K562 (cell line): ENCODE results near the gene SLC4A9. TPM values are rescaled to one million over a fixed set of nuclear protein-coding genes. Genes with fewer than 3 reads are reported as not detected.

Source experiments
- ATAC-seq: fragments of 200-7000 bp; cut with Tn5 transposase; 3 replicates; pipeline ENCODE4 v1.9.1; 2020; ENCODE audit warnings: moderate library complexity
- BruUV-seq: library from RNA; stranded (reverse); fragments of 400-500 nt; replicated peaks from 2 replicates; lab custom pipeline; 2021; lab: Mats Ljungman, UMichigan
- CTCF ChIA-PET: fragments of 300-600 bp; formaldehyde crosslinking; extraction: SDS; loops from one replicate; lab custom pipeline; 2021; ENCODE audit warnings: low intra/inter-chr PET ratio; lab: Yijun Ruan, JAX
- POLR2A ChIA-PET: fragments of 300-600, 350-650 bp; sonication (Branson Sonifier 250); formaldehyde crosslinking; extraction: SDS; loops from one replicate; lab custom pipeline; 2021; ENCODE audit warnings: antibody characterized with exemption, inconsistent platforms; lab: Yijun Ruan, JAX
- DNase-seq, 4 experiments: peaks; one replicate each; pipeline versions ENCODE4 v3.0.0 to v3.0.0-alpha.2; 2011 to 2018; ENCODE audit warnings: low spot score in 3 of 4, mixed read lengths in 3 of 4; ENCODE audit errors: extremely low read depth in 1 of 4
- FAIRE-seq: peaks from 2 replicates; lab custom pipeline; 2011; peaks lifted over from hg19 to GRCh38; lab: Jason Lieb, UNC
- H2AFZ ChIP-seq: 2 replicates; pipeline ENCODE4 v1.6.0; 2011; ENCODE audit warnings: low read depth, low read length, control low read depth, inconsistent platforms
- H3K27ac ChIP-seq: fragments of 200-600 bp; 3 replicates; pipeline ENCODE4 v1.8.0; 2011; ENCODE audit warnings: low read depth, mild to moderate bottlenecking, control low read depth, inconsistent platforms, low read length, moderate library complexity, mixed read lengths; ENCODE audit errors: extremely low read depth
- H3K27me3 ChIP-seq, 2 experiments: fragments of 300-600 bp in 1 of 2; 2 replicates in 1 of 2; 3 replicates in 1 of 2; pipeline versions ENCODE4 v1.6.0 to v1.8.0; 2011; ENCODE audit warnings: inconsistent platforms in 2 of 2, low read length in 2 of 2, mild to moderate bottlenecking in 1 of 2, mixed read lengths in 1 of 2, moderate library complexity in 1 of 2; ENCODE audit not compliant: control insufficient read depth in 2 of 2, insufficient read depth in 2 of 2
- H3K36me3 ChIP-seq: fragments of 300-600 bp; 3 replicates; pipeline ENCODE4 v1.8.0; 2011; ENCODE audit warnings: mild to moderate bottlenecking, low read length, inconsistent platforms; ENCODE audit not compliant: control insufficient read depth, insufficient read depth
- H3K4me1 ChIP-seq, 2 experiments: fragments of 200-600 bp in 1 of 2; replicated peaks in 1 of 2; 2 replicates in 1 of 2; 3 replicates in 1 of 2; pipeline versions ENCODE4 v1.5.1 to v1.8.0; 2011; ENCODE audit warnings: inconsistent platforms in 2 of 2, low read length in 2 of 2, mild to moderate bottlenecking in 1 of 2, mixed read lengths in 1 of 2, moderate library complexity in 1 of 2; ENCODE audit not compliant: control insufficient read depth in 2 of 2, insufficient read depth in 2 of 2
- H3K4me2 ChIP-seq: 2 replicates; pipeline ENCODE4 v1.6.1; 2011; ENCODE audit warnings: low read length, control low read depth, inconsistent platforms, mixed read lengths; ENCODE audit not compliant: insufficient read depth
- H3K4me3 ChIP-seq: fragments of 200-600 bp; sonication (generic), shearing (Covaris generic); 2 replicates; pipeline ENCODE4 v1.5.1; 2016; ENCODE audit warnings: control low read depth, inconsistent platforms
- H3K79me2 ChIP-seq: fragments of 200-600 bp; 3 replicates; pipeline ENCODE4 v1.8.0; 2011; ENCODE audit warnings: low read length, inconsistent platforms; ENCODE audit not compliant: control insufficient read depth, insufficient read depth
- H3K9ac ChIP-seq, 2 experiments: 2 replicates each; pipeline versions ENCODE4 v1.6.0 to v1.6.1; 2011; ENCODE audit warnings: low read depth in 2 of 2, low read length in 2 of 2, control low read depth in 1 of 2, inconsistent platforms in 1 of 2, mild to moderate bottlenecking in 1 of 2, mixed read lengths in 1 of 2; ENCODE audit not compliant: insufficient read depth in 1 of 2
- H3K9me1 ChIP-seq: one replicate; pipeline ENCODE4 v1.6.0; 2011; ENCODE audit warnings: inconsistent platforms, mild to moderate bottlenecking, low read length, moderate library complexity; ENCODE audit not compliant: control insufficient read depth, insufficient read depth
- H3K9me3 ChIP-seq: replicated peaks from 2 replicates; pipeline ENCODE4 v1.5.1; 2011; ENCODE audit warnings: low read depth, low read length, inconsistent platforms; ENCODE audit not compliant: control insufficient read depth, insufficient read depth
- H4K20me1 ChIP-seq: replicated peaks from 2 replicates; pipeline ENCODE4 v1.6.1; 2011; ENCODE audit warnings: low read length, inconsistent platforms, mixed read lengths; ENCODE audit not compliant: control insufficient read depth, insufficient read depth
- C11orf30 ChIP-seq: fragments of 450-650 bp; IDR thresholded peaks from 2 replicates; pipeline ENCODE4 v1.6.1; 2016; ENCODE audit warnings: low read depth, mild to moderate bottlenecking
- EP400 ChIP-seq: fragments of 450-650 bp; IDR thresholded peaks from 2 replicates; pipeline ENCODE4 v1.6.1; 2017; ENCODE audit warnings: antibody characterized with exemption, mild to moderate bottlenecking, moderate library complexity
- FOSL1 ChIP-seq: fragments of 200-800 bp; sonication (Bioruptor generic); conservative IDR thresholded peaks from 2 replicates; pipeline ENCODE4 v1.6.1; 2016; ENCODE audit warnings: missing genetic modification characterization, missing compliant biosample characterization
- HDAC2 ChIP-seq: fragments of 450-650 bp; IDR thresholded peaks from 2 replicates; pipeline ENCODE4 v1.6.1; 2016; ENCODE audit warnings: mild to moderate bottlenecking
- KAT8 ChIP-seq: fragments of 450-650 bp; IDR thresholded peaks from 2 replicates; pipeline ENCODE4 v1.6.1; 2016; ENCODE audit warnings: low read depth, mild to moderate bottlenecking
- KDM1A ChIP-seq, 2 experiments: fragments of 450-650 bp; IDR thresholded peaks; 2 replicates each; pipeline ENCODE4 v1.6.1; 2016; ENCODE audit warnings: mild to moderate bottlenecking in 2 of 2
- MAFF ChIP-seq: IDR thresholded peaks from 2 replicates; pipeline ENCODE4 v1.6.1; 2012; ENCODE audit warnings: low read length, improper control_type of control experiment
- MAFG ChIP-seq: fragments of 450-650 bp; conservative IDR thresholded peaks from 2 replicates; pipeline ENCODE4 v1.6.1; 2016; ENCODE audit warnings: missing genetic modification characterization, missing compliant biosample characterization
- MAFK ChIP-seq: IDR thresholded peaks from 2 replicates; pipeline ENCODE4 v1.6.1; 2011; ENCODE audit warnings: low read length, improper control_type of control experiment
- MECOM ChIP-seq: fragments of 250-450 bp; sonication (Bioruptor Pico); IDR thresholded peaks from 2 replicates; pipeline ENCODE4 v1.8.0; 2022; ENCODE audit warnings: inconsistent platforms
- PRMT5 ChIP-seq: sonication (generic); formaldehyde crosslinking; IDR thresholded peaks from 2 replicates; pipeline ENCODE4 v1.5.0; 2020; ENCODE audit warnings: missing genetic modification reagents
- PURB ChIP-seq: sonication (generic); formaldehyde crosslinking; IDR thresholded peaks from 2 replicates; pipeline ENCODE4 v1.9.0; 2021; ENCODE audit warnings: low read depth, mild to moderate bottlenecking, missing genetic modification reagents
- SMARCA4 ChIP-seq: fragments of 450-650 bp; IDR thresholded peaks from 2 replicates; pipeline ENCODE4 v1.6.1; 2016
- XRCC4 ChIP-seq: IDR thresholded peaks from one replicate; pipeline ENCODE4 v1.6.1; 2011; ENCODE audit not compliant: insufficient read depth, insufficient read length; ENCODE audit errors: extremely low read depth
- ZNF316 ChIP-seq: fragments of 450-650 bp; IDR thresholded peaks from 2 replicates; pipeline ENCODE4 v1.6.1; 2016
- in situ Hi-C: fragments of 300-500 bp; cut with MboI; formaldehyde crosslinking; loops from 4 replicates; pipeline ENCODE4 v1.15.0; 2018; ENCODE audit warnings: inconsistent platforms, mixed read lengths
- intact Hi-C: fragments of 100-400 bp; cut with micrococcal nuclease; formaldehyde crosslinking; loops from 2 replicates; pipeline ENCODE4 v1.14.2; 2022
- polyA plus RNA-seq, 8 experiments: library from polyadenylated mRNA; depleted of rRNA in 4 of 8; stranded (reverse) in 5 of 8; unstranded in 3 of 8; fragments of >200 nt; fragmentation: Nextera tagmentation in 2 of 8; fragmentation: Illumina TruSeq in 1 of 8; extraction: Ambion mirVana in 2 of 8; extraction: Trizol in 1 of 8; gene quantifications; 2 replicates each; pipeline versions ENCODE4 v1.2.1 to v1.2.3, GENCODE V29; 2011 to 2014; ENCODE audit warnings: inconsistent platforms in 1 of 8, missing spikeins in 1 of 8
- total RNA-seq, 7 experiments: library from RNA; depleted of rRNA in 6 of 7; stranded (reverse); fragments of >200 nt in 6 of 7; fragmentation: Illumina TruSeq in 2 of 7; extraction: Trizol in 2 of 7; gene quantifications; 2 replicates each; pipeline versions ENCODE4 v1.2.1 to v1.2.3, GENCODE V29; 2011 to 2021; ENCODE audit warnings: low replicate concordance in 1 of 7
- TF ChIP-seq, protein P1 (sequence below), 2 experiments: fragments of 450-650 bp in 1 of 2; sonication (generic) in 1 of 2; formaldehyde crosslinking in 1 of 2; IDR thresholded peaks in 1 of 2; conservative IDR thresholded peaks in 1 of 2; 2 replicates each; pipeline versions ENCODE4 v1.6.1 to v1.8.1; 2016 to 2023; ENCODE audit warnings: mild to moderate bottlenecking in 2 of 2, moderate library complexity in 2 of 2, inconsistent platforms in 1 of 2, missing genetic modification reagents in 1 of 2
- TF ChIP-seq, protein P2 (sequence below): fragments of 250-450 bp; sonication (Bioruptor Pico); IDR thresholded peaks from 2 replicates; pipeline ENCODE4 v1.5.0; 2021; ENCODE audit warnings: mild to moderate bottlenecking, borderline replicate concordance
- TF ChIP-seq, protein P3 (sequence below): fragments of 200-800 bp; sonication (Bioruptor generic); IDR thresholded peaks from 2 replicates; pipeline ENCODE4 v1.6.1; 2017; ENCODE audit warnings: missing genetic modification characterization, missing compliant biosample characterization

The SLC4A9 gene
- total and polyA plus RNA-seq, 9 of the 15 experiments (the other 6 are each of a cell fraction or from before 2014, with no cell fraction given): 0.05 to 0.13 TPM; not detected in 7

DNA sequence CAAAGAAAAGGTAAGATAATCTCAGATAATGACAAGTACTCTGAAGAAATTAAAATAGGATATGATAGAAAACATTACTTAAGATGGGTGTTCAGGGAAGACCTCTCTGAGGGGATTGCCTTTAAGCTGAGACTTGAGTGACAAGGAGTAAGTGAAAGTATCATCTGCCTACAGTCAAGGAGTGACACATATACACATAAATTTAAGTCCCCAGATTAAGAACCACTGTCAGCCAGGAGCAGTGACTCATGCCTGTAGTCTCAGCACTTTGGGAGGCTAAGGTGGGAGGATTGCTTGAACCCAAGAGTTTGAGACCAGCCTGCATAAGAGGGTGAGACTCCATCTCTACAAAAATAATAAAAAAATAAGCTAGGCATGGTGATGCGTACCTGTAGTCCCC lies 22.0 kb downstream of the SLC4A9 start (continued):
- TF ChIP-seq SMARCA4 (peak; percentile 55; the same call in 1 of the 2 replicates), KDM1A (IDR thresholded peaks at IDR 0.05) (peak; percentile 32 to 33; a peak in 1 of 4 replicates), MECOM (peak; percentile 67; the same call in 1 of the 2 replicates), FOSL1 (tag) (peak; percentile 87), XRCC4 (no peak)
- TF ChIP-seq, protein P1, sequence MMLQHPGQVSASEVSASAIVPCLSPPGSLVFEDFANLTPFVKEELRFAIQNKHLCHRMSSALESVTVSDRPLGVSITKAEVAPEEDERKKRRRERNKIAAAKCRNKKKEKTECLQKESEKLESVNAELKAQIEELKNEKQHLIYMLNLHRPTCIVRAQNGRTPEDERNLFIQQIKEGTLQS (IDR thresholded peaks at IDR 0.05): peak; percentile 75
- TF ChIP-seq, protein P1 (CRISPR knock-in tag; conservative IDR thresholded peaks at IDR 0.05): no peak

DNA sequence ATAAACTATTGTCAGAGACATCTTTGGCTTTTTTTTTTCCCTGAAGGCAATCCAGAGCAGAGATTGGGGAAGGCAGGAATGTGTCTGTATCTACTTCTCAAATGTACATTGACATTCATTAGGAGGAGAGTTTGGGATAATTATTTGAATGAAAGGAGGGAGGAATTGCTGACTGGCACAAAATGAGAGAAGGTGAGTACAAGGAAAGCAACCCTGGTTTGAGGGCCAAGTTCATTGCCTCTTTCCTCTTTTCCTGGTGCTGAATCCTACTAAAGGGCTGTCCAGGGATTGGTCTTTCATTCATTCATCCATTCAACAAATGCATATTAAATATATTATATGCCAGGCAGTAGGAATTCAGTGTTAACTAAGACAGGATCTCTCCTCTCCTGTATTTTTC lies 22.9 kb downstream of the SLC4A9 start:
- H3K4me1 ChIP-seq: peaks cover 0 to 2% of the 10 kb centered on the region in 2 experiments; a peak in 1 of 5 replicates
- H4K20me1 ChIP-seq: no peaks in the 10 kb centered on the region
- DNase-seq (no peak), FAIRE-seq (no peak), ATAC-seq (no peak)
- H3K27ac ChIP-seq: no peak overlapping the region
- no peaks in the 10 kb centered on the region for H3K36me3 ChIP-seq
- no peaks in the 10 kb centered on the region for H3K27me3 ChIP-seq
- H3K79me2 ChIP-seq: no peaks in the 10 kb centered on the region
- no peak overlapping the region for H2AFZ ChIP-seq
- no peak overlapping the region for H3K4me3 ChIP-seq
- intact Hi-C loops (no loop called here), in situ Hi-C loops (no loop called here)
- no TSS peak for BruUV-seq
- CTCF ChIA-PET: no interaction called here
- H3K9me3 ChIP-seq: no peaks in the 10 kb centered on the region
- POLR2A ChIA-PET: interaction anchor here (1.5 kb wide), 1 partner anchor 10 kb away, joined by 5 read pairs; no protein-coding TSS in a partner anchor
- no peak overlapping the region for H3K4me2 ChIP-seq
- no peak overlapping the region for H3K9ac ChIP-seq
- no peaks in the 10 kb centered on the region for H3K9me1 ChIP-seq
- TF ChIP-seq PRMT5 (CRISPR knock-in tag) (no peak), C11orf30 (peak; percentile 76; the same call in 1 of the 2 replicates), KAT8 (no peak), MAFG (peak; percentile 64; the same call in 1 of the 2 replicates), ZNF316 (peak; percentile 89), MAFF (peak; percentile 66), EP400 (no peak), MAFK (peak; percentile 69), PURB (CRISPR knock-in tag) (no peak), HDAC2 (no peak)
- TF ChIP-seq, protein P2, sequence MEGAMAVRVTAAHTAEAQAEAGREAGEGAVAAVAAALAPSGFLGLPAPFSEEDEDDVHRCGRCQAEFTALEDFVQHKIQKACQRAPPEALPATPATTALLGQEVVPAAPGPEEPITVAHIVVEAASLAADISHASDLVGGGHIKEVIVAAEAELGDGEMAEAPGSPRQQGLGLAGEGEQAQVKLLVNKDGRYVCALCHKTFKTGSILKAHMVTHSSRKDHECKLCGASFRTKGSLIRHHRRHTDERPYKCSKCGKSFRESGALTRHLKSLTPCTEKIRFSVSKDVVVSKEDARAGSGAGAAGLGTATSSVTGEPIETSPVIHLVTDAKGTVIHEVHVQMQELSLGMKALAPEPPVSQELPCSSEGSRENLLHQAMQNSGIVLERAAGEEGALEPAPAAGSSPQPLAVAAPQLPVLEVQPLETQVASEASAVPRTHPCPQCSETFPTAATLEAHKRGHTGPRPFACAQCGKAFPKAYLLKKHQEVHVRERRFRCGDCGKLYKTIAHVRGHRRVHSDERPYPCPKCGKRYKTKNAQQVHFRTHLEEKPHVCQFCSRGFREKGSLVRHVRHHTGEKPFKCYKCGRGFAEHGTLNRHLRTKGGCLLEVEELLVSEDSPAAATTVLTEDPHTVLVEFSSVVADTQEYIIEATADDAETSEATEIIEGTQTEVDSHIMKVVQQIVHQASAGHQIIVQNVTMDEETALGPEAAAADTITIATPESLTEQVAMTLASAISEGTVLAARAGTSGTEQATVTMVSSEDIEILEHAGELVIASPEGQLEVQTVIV: no peak
- TF ChIP-seq, protein P3, sequence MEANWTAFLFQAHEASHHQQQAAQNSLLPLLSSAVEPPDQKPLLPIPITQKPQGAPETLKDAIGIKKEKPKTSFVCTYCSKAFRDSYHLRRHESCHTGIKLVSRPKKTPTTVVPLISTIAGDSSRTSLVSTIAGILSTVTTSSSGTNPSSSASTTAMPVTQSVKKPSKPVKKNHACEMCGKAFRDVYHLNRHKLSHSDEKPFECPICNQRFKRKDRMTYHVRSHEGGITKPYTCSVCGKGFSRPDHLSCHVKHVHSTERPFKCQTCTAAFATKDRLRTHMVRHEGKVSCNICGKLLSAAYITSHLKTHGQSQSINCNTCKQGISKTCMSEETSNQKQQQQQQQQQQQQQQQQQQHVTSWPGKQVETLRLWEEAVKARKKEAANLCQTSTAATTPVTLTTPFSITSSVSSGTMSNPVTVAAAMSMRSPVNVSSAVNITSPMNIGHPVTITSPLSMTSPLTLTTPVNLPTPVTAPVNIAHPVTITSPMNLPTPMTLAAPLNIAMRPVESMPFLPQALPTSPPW (CRISPR knock-in tag): no peak
